Left renal cortex interstitium (tissue), 4 donors: Measurements from ENCODE around the gene CDK4. TPM values are rescaled to one million over a fixed set of nuclear protein-coding genes. Genes with fewer than 3 reads are reported as not detected.
"Not testable (repeated sequence)": the region's sequence is repeated elsewhere in the genome, so short reads cannot be mapped to it uniquely, and the experiment has no call there.

ENCODE experiments used
- DNase-seq, 4 donors: peaks; one replicate each; pipeline ENCODE4 v3.0.0-alpha.2; 2013; ENCODE audit warnings: low read depth in 4 of 4, low spot score in 2 of 4, missing footprints in 1 of 4
- polyA plus RNA-seq, 4 donors: library from polyadenylated mRNA; unstranded; fragments of 120-200 nt; gene quantifications; one replicate each; pipeline ENCODE4 v1.2.1, GENCODE V29; 2013; ENCODE audit not compliant: insufficient read length in 4 of 4

CDK4 gene
- polyA plus RNA-seq, 4 donors = 205 to 270 (median 239) TPM

GRCh38 chr12:57727758-57728395 is 24.2 kb downstream of the CDK4 start:
- DNase-seq = no peak

GRCh38 chr12:57726884-57727757 is 25.0 kb downstream of the CDK4 start:
- DNase-seq = no peak

GRCh38 chr12:57726151-57726883 is 25.8 kb downstream of the CDK4 start:
- no peak for DNase-seq

- no peak for DNase-seq
Observed at GRCh38 chr12:57725851-57726150, 26.3 kb downstream of the CDK4 start.

- DNase-seq = no peak
Observed at GRCh38 chr12:57724936-57725740, 27.0 kb downstream of the CDK4 start.

GRCh38 chr12:57724003-57724935 is 27.8 kb downstream of the CDK4 start:
- no peak for DNase-seq

- no peak for DNase-seq
Observed at GRCh38 chr12:57723630-57723962, 28.5 kb downstream of the CDK4 start.

- DNase-seq = no peak
Observed at GRCh38 chr12:57722716-57723629, 29.1 kb downstream of the CDK4 start.

- not testable (repeated sequence) for DNase-seq
Observed at GRCh38 chr12:57721846-57722608, 30.1 kb downstream of the CDK4 start.

GRCh38 chr12:57720606-57721595 is 31.2 kb downstream of the CDK4 start:
- no peak for DNase-seq

- DNase-seq = no peak
Observed at GRCh38 chr12:57719777-57720605, 32.1 kb downstream of the CDK4 start.

- no peak for DNase-seq
Observed at GRCh38 chr12:57718641-57719528, 33.2 kb downstream of the CDK4 start.

GRCh38 chr12:57717846-57718640 is 34.1 kb downstream of the CDK4 start:
- no peak for DNase-seq

GRCh38 chr12:57717131-57717530 is 35.0 kb downstream of the CDK4 start:
- DNase-seq = no peak
